NCI-H2171 treated with DMSO at 0.1 percent for 48 hours (cell line): ENCODE results near the gene GTF2F2.
"Not testable (repeated sequence)": the region's sequence is repeated elsewhere in the genome, so short reads cannot be mapped to it uniquely, and the experiment has no call there.

Source experiments
- DNase-seq: peaks from one replicate; lab custom pipeline; 2025; lab: John Stamatoyannopoulos, UW

GTF2F2 gene

DNA sequence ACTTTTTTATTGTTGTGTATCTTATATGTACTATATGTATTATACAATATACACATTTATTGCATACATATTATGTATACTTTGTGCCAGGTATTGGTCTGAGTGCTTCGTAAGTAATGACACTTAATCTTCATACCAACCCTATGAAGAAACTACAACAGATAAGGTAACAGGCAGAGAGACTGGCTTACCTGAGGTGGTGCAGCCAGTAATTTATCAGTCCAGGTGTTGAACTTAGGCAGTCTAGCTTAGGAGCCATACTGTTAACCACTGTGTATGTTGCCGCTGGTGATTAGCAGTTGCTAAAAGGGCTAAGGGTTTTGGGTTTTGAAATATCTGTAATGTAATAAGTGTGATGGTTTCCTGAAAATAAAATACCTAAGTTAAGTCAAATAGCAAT, 134.1 kb downstream of the GTF2F2 start:
- no peak for DNase-seq

DNA sequence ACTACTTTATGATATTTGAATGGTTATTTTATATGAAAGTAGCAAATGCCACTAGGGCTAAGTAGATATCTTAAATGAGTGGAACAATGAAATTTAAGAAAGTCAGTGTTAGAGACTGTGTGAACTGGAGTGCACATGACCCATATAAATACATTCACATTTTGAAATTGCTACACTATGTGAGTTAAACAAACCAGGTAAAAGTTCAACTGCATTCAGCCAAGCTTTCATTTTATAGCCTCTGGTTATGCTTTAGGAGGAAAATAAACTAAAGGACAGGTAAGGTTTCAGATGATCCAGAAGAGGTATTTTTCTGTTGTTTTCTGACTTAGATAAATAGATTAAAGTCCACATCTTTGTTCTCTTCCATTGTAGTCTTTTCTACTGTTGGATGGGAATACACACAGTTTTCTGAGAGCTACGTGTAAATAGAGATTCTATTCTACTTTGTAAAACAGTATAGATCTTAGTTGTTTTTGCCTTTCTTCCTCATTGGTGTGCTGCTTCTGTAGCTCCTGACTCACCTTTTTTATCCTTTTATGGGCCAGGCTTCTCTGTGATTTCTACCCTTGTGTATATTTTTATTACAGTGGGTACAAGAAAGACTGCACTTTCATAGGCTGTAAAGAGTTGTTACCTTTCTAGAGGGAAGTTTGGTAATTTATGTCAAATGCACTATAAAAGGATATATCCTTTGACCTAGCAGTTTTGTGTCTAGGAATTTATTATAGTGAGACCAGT, 135.1 kb downstream of the GTF2F2 start:
- DNase-seq = no peak

DNA sequence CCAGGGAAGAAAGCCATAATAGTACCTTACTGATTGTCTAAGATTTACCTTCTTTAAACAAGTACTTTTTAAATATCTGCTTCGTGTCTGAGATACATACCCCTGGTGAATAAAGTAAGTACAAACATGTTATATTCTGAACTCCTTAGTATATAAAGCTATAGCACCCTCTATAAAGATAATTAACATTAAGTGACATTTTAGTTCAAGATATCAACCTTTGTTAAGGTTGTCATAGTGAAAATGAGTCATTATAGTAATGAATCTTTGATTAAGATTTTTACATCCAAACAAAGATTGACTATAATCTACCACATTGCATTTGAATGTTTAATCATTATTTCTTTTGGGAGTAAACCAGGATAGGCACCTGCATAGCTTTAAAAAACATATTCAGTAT, 135.9 kb downstream of the GTF2F2 start:
- no peak for DNase-seq

DNA sequence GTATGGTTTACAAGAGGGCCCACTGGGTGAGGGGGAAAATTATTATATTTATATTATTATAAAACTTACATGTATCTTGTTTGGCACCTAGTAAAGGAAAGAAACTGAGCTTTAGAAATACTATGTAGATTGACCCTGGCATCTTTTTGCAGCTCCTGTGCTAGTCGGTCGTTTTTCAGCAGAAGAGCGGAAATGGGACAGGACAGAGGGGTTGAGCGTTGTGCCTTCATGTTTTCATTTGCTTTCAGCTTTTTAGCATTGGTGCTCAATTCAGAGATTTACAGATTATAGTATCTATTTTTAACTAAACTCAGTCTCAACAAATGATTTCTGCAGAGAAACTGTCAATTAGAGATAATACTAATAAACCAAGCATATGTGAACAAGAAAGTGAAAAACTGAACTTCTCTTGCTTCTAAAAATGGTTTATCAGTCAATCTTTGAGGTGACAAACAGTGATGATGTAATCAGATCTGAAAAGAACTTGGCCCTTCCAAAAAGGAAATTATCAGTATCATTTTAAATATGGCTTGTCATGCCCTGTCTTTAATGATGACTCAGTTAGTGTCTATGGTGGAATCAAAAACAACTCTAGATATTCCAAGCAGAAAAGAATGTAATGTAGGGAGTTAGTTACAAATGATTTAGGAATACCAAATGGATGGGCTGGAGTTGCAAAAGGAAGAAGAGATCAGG, 137.5 kb downstream of the GTF2F2 start:
- no peak for DNase-seq

- DNase-seq = no peak
These were observed 138.0 kb downstream of the GTF2F2 start for GRCh38 chr13:45258334-45258675.

GRCh38 chr13:45267215-45267614, 146.9 kb downstream of the GTF2F2 start:
- no peak for DNase-seq

- no peak for DNase-seq
These were observed 148.9 kb downstream of the GTF2F2 start for GRCh38 chr13:45269204-45269603.

GRCh38 chr13:45276913-45277312, 156.6 kb downstream of the GTF2F2 start:
- no peak for DNase-seq

DNA sequence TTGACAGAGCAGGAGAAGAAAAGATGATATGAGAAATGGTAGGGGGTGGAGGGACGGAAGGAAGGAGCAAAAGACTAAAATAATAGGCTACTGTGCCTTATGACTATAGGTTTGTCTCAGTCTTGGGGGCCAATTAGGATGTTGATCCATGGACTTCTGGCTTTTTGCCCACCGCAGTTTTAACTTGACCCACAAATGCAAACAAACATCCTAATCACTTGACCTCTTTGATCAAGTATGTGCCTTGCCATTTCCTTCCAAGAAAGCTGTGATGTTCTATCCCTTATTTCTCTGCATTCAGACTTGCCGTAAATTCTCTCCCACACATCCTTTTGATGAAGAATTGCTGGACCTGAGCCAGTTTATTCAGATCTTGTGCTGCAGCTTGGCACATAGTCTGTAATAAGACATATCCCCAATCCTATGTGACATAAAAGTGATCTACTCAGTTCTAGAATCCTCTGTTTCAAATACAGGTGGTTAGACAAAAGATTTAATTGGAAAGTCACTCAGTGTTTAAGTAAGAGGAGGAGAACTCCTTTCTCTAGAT, 157.9 kb downstream of the GTF2F2 start:
- no peak for DNase-seq

- no peak for DNase-seq
These were observed 159.7 kb downstream of the GTF2F2 start for GRCh38 chr13:45280011-45280410.

GRCh38 chr13:45280751-45281634, 160.7 kb downstream of the GTF2F2 start:
- DNase-seq = peak; percentile 73

- DNase-seq = no peak
These were observed 162.7 kb downstream of the GTF2F2 start for GRCh38 chr13:45282994-45283393.

DNA sequence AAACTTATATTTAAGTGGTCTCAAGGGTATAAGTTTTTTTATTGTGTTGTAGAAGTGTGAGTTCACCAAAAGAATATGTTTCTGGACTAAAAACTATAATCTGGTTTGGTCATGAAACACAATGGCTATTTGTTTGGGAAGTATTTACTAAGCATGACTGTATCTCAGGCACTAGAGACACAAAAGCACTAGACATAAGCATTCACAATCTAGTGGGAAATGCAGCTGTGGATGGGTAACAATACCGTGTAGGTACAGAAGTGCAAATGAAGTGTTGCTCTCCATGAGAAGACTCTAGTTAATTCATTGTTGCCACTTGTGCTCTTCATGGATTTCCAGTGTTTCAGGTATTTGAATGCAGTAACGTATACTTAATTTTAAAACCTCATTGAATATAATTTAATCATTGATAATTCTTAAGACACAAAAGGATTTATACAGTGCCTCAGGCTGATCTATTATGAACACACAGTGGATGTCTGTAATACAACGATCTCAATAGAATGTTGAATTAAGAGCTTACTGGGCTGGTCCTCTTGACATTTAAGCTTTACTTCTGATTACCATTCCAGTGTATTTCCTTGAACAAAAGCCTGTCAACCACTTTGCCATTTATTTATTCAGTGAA, 169.7 kb downstream of the GTF2F2 start:
- no peak for DNase-seq

- DNase-seq = peak; percentile 69
These were observed 171.9 kb downstream of the GTF2F2 start for GRCh38 chr13:45292176-45292575.

- no peak for DNase-seq
These were observed 175.2 kb downstream of the GTF2F2 start for GRCh38 chr13:45295536-45295935.

GRCh38 chr13:45296259-45296658, 175.9 kb downstream of the GTF2F2 start:
- DNase-seq = no peak

DNA sequence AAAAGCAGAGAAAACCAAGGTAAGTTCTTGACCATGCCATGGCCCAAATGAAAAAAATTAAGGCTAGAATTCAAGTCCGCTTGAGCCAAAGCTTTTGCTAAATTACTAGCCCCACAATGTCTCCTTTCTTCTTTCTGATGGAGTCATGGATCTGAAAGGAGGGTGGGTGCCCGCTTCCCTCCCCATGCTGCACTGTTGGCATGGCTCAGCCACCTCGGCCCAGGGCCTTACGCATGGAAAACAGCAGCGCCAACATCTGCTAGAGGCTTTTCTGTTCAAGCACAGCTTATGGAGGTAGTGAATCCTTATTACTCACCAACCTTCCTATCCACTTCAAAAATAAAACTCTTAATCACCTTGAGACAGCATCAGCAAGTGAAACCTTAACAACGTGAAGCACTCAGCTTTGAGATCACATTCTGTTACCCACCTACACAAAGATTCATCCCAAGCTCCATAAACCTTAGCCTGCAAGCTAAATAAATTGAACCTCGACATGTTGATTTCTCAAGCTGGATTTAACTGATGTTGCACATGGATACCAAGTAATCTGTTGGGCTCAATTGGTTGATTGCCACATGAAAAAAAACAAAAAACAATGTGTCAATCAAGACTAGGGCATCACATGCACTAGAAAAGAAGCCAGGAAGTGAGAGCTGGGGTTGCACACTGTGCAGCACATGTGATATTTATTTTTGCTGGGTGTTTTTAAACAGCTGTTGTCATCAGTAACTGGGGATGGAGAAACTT, 177.3 kb downstream of the GTF2F2 start:
- DNase-seq = no peak

GRCh38 chr13:45298206-45298505, 177.8 kb downstream of the GTF2F2 start:
- no peak for DNase-seq

DNA sequence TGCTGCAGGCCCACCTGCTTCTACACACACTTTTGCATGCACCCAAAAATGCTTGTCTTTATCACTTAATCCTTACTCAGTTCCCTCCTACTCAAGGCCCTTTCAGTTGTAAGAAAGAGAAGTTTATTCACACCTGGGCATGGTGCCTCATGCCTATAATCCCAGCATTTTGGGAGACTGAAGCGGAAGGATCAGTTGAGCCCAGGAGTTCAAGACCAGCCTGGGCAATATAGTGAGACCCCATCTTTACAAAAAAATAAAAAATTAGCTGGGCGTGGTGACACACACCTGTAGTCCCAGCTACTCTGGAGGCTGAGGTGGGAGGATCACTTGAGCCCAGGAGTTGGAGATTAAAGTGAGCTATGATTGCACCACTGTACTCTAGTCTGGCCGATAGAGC, 178.2 kb downstream of the GTF2F2 start:
- not testable (repeated sequence) for DNase-seq

- no peak for DNase-seq
These were observed 178.9 kb downstream of the GTF2F2 start for GRCh38 chr13:45299194-45299593.

GRCh38 chr13:45300190-45300985, 180.1 kb downstream of the GTF2F2 start:
- DNase-seq = no peak
